GF-D8 (cell line): ENCODE results near the gene PPARD.
A peak's percentile ranks its signal among the peaks of the same experiment; 100 is the strongest.
"Not testable (repeated sequence)": the region's sequence is repeated elsewhere in the genome, so short reads cannot be mapped to it uniquely, and the experiment has no call there.

Experiments
- DNase-seq: peaks from one replicate; lab custom pipeline; 2025; lab: John Stamatoyannopoulos, UW

PPARD gene

DNA sequence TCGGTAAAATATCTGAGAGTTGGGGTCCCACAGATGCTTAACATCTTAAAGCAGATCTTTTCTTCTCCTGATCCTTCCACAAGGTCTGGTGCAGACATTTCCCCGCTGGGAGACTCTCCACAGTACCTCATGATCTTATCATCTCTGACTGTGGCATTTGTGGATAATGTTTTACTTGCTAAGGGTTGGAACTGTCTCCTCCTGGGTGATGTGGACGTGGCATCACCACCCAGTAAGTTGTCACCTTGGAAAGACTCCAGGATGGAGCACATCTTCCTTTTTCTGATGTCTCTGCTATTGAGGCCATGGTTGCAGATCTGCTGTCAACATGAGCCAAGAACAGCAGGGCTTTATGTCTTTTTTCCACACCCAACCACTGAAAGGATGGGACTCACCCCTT, 67.8 kb downstream of the PPARD start:
- DNase-seq, result no peak

DNA sequence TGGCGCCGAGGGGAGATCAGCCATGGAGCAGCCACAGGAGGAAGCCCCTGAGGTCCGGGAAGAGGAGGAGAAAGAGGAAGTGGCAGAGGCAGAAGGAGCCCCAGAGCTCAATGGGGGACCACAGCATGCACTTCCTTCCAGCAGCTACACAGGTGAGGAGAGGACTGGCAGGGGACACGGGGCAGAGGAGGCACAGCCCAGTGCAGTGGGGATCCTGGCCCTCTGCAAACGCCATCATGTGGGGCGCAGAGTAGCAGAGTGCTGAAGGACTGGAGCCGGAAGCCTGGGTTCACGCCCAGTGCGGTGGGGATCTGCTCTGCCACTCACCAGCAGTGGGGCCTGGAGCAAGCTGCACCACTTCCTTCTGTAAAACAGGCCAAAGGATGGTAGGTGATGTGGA, 68.7 kb downstream of the PPARD start:
- peak; percentile 25 for DNase-seq

DNA sequence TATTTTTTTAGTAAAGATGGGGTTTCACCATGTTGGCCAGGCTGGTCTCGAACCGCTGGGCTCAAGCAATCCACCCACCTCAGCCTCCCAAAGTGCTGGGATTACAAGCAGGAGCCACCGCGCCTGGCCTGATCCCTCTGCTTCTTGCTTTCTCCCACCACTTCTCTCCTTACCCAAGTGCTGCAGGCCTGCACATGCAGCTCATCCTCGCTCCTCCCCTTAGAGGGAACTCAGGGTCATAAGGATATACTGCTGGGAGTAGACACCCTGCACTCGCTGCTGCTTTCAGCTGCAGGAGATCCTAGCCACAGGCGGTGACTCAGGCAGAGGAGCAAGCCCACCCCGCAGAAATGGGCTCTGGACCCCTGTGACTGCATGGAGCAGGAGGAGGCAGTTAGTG, 69.7 kb downstream of the PPARD start:
- DNase-seq, result no peak

DNA sequence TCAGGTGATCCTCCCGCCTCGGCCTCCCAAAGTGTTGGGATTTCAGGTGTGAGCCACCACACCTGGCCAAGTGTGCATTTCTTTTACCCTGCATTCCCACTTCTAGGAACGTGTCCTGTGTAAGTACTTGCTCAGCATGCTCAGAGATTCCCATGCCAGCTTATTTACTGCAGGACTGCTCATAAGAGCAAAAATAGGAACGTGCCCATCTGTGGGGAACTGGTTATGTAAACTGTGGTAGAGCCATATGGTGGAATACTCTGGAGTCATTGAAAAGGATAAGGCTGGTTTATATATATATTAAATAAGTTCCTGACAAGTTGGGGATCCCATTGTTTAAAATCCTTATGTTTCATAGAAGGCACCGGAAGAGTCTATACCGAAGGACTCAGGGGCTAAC, 71.6 kb downstream of the PPARD start:
- no peak for DNase-seq

DNA sequence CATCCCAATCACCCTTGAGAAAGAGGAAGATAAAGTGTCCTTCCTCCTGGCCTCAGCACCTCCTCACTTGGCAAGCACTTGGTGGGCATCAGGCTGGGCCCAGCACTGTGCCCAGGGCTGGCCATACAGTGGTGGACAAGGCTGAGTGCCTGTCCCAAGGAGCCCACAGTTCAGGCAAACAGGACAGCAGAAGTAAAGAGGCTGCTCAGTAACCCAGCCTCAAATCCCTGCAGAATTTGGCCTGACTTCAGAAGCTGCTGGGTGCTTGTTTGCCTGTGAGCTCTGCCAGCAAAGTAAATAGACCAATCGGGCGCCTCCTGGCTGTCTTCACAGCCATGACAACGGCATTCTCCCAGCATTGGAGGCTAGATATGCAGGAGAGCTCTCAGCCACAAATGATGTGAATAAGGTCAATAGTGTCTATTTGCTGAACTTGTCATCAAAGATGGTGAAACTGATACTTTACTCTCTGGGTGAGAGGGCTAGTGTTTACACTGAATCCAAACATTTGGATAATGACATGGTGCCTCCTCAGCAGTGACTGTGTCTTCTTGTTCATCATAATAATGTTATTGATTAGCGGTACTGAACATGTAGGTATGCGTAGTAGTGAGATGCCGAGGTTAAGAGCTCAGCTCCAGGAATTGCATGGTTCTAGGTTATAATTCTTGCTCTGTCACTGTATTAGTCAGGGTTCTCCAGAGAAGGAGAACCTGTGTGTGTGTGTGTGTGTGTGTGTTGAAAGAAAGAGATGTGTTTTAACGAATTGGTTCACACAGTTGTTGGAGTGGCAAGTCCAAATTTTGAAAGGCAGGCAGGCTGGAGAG, 72.9 kb downstream of the PPARD start:
- no peak for DNase-seq

DNA sequence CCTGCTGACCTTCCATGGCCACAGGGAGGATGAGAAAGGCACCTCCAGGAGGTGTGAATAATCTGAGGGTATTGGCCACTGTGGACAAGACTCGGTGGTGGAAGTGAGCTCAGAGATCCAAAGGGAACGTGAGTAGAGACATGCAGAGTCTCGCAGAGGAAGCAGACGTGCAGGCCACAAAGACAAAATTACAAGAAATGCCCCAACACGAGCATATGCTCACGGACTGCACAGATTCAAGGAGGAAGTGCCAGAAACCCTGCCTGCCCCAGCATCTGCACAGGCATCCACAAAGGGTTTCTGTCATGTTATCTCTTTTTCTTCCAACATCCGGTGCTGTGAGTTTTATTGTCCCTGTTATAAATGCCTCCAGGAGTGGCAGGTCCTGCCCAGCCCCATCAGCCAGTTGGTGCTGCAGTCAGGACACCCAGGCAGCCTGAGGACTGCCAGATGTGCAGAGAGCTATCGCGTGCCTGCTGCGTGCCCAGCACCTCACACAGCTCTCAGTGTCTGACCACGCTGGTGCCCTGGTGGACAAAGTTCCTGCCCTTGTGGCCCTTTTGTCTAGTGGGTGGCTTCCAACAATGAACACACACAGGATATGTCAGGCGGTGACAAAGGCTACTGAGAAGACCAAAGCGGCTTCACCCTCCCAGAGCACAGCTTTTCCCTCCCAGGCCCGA, 75.8 kb downstream of the PPARD start:
- DNase-seq, result peak; percentile 10

DNA sequence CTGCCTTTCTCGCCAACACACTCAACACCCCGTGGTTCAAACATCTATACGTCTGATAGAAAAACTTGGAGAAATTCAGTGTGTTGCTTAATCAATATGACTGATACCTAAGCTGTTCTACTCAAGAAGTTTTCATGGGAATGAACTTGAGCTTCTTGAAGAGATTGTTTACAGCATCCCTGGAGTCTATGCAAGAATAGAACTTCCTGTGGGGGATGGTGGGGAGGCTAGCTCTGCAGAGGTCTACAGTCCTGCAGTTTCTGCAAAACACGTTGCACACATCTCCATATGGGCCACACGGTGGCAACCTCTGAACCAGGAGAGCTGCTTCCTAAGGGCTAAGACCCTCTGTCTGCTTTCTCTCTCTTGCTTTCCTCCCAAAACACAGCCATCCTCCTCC, 77.1 kb downstream of the PPARD start:
- no peak for DNase-seq

DNA sequence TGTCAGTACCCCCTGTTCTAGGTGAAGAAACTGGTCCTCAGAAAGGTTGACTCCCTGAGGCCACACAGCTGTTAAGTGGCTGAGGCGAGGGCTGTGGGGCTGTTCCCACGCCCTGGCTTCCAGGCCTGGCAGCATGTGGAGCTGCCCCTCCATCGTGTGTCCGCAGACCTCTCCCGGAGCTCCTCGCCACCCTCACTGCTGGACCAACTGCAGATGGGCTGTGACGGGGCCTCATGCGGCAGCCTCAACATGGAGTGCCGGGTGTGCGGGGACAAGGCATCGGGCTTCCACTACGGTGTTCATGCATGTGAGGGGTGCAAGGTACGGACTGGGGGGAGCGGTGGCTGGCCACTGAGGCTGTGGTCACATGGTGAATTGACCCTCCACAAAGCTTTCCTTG, 77.6 kb downstream of the PPARD start:
- no peak for DNase-seq

DNA sequence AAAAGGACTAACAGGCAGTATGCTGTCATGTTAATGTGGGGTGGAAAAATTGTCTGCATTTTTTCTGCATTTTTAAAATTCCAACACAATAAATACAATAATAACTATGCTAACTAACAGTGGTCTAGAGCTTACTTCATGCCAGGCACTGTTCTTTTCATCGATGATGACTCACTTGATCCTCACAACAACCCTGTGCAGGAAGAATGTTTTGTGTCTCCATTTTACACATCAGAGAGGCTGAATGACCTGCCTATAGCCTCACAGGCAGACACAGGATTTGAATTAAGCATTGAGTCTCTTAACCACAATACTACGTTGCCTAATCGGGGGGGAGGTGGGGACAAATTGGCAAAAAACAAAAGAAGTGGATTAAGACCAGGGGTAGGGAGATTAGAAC, 82.9 kb downstream of the PPARD start:
- DNase-seq, result no peak

DNA sequence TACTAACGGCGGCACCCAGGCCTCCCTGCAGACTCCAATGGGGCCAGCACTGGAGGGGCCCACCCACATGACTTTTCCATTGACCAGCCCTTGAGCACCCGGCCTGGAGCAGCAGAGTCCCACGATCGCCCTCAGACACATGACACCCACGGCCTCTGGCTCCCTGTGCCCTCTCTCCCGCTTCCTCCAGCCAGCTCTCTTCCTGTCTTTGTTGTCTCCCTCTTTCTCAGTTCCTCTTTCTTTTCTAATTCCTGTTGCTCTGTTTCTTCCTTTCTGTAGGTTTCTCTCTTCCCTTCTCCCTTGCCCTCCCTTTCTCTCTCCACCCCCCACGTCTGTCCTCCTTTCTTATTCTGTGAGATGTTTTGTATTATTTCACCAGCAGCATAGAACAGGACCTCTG, 83.7 kb downstream of the PPARD start:
- DNase-seq, result no peak

DNA sequence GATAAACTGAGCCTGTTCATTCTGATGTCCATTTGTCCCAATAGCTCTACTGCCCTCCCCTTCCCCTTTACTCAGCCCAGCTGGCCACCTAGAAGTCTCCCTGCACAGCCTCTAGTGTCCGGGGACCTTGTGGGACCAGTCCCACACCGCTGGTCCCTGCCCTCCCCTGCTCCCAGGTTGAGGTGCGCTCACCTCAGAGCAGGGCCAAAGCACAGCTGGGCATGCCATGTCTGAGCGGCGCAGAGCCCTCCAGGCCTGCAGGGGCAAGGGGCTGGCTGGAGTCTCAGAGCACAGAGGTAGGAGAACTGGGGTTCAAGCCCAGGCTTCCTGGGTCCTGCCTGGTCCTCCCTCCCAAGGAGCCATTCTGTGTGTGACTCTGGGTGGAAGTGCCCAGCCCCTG, 85.1 kb downstream of the PPARD start:
- no peak for DNase-seq

DNA sequence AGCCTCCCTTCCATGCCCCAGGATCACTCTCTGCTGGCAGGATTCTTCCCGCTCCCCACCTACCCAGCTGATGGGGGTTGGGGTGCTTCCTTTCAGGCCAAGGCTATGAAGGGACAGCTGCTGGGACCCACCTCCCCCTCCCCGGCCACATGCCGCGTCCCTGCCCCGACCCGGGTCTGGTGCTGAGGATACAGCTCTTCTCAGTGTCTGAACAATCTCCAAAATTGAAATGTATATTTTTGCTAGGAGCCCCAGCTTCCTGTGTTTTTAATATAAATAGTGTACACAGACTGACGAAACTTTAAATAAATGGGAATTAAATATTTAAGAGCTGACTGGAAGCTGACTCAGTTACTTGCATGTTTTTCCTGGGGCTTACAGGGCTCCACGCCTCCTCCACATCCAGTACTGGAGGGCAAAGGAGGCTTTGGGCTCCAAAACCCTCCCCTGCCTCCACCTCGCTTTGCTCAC, 85.5 kb downstream of the PPARD start:
- no peak for DNase-seq

DNA sequence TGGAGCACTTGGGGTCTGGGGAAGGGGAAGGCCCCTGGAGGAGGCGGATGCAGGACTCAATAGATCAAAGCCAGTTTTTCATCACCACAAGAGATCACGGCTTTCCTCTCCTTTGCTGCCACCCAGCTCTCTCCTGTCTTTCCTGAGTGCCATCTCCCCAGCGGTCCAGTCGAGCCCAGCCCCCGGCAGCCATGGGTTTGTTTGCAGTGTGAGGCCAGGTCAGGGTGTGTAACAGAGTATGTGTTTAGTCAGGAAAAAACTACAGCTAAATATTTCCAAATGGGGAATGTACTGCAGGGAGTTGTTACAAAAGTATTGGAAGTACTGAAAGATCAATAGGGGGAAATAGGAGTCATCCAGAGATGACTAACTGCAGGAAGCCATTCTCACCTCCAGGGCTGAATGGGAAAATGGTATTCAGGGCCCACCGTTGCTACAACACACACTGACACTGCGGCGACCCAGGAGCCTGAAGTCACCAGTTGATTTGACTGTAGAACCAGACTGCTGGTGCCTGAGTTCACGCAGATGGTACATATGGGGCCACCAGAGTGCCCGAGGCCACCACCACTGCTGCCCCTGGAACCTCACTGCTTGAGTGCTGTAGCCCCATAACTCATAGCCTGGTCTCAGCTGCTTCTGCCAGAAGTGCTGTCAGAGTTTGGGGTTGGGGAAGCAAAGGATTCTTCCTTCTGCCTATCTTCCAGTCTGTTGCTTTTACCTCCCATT, 86.2 kb downstream of the PPARD start:
- DNase-seq, result no peak

DNA sequence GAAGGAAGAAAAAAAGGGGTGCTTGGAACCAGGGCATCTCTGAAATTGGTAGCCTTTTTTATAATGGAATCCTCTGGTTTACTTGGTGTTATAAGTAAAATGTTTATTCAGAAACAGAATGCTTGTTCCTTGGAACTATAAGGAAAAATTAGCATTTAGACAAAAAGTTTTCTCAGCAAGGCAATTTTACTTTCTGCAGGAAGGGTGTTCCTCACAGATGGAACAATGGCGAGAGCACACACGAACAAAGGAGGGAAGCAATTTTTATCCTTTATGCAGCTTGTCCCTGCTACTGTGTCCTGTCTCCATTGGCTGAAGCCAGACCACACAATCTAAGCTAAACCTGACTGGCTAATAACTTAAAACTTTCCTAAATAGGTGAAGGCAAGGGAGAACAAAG, 87.1 kb downstream of the PPARD start:
- DNase-seq, result no peak

DNA sequence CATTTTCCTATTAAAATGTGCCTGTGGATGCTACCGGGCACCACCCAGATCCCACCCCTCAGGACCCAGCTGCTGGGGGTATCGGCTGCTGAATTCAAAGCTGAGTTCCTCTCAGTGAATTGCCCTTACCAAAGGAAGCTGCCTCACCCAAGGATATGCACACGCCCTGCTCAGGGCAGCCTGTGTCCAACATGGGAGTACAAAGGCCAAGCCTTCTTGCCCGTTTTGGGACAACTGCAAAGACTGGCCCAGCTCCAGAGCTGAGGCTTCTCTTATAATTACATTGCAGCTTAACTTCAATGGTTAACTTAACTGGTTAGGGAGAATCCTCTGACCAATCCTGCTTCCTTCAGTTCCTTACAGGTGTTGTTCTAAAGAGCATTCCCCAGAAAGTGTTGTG, 89.9 kb downstream of the PPARD start:
- DNase-seq, result no peak

DNA sequence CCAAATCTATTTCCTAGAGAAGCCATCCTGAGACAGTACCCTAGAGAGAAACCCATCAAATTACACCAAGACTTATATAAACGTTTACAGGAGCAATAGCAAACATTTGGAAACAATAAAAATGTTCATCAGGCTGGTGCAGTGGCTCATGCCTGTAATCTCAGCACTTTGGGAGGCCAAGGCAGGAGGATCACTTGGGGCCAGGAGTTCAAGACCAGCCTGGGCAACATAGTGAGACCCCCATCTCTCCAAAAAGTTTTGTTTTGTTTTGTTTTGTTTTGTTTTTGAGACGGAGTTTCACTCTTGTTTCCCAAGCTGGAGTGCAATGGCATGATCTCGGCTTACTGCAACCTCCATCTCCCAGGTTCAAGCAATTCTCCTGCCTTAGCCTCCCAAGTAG, 90.3 kb downstream of the PPARD start:
- not testable (repeated sequence) for DNase-seq

DNA sequence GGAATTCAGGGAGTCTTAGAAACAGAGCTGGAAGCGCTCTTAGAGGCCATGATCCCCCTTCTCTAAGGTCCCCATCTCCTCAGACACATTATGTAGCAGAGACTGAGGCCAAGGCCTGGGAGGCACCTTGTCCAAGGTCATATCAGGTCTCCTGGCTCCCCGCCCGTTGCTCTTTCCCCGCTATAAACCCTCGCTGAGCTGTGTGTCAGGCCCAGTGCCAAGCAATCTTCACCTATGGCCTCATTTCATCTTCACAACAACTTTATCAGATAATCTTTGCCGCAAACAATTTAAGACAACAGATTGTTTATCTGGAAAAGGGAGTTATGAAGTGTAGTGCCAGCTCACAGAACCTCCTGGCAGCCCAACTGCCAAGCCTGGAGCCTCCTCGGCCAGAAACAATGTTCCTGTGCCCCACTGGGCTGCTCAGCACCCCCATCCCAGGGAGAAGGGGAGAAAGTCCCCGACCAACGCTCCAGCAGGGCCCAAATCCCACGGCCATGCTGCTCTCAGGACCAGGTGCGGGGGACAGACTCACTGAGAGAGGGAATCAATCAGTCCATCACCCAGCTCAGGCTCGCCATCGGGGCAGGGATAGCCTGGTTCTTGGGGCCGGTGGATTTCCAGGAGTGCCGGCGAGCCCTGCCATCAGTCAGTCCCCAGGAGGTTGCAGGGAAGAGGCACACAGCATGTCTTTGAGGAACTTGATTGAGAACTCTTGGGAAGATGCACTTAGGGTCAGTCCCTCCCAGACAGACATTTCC, 92.9 kb downstream of the PPARD start:
- no peak for DNase-seq

DNA sequence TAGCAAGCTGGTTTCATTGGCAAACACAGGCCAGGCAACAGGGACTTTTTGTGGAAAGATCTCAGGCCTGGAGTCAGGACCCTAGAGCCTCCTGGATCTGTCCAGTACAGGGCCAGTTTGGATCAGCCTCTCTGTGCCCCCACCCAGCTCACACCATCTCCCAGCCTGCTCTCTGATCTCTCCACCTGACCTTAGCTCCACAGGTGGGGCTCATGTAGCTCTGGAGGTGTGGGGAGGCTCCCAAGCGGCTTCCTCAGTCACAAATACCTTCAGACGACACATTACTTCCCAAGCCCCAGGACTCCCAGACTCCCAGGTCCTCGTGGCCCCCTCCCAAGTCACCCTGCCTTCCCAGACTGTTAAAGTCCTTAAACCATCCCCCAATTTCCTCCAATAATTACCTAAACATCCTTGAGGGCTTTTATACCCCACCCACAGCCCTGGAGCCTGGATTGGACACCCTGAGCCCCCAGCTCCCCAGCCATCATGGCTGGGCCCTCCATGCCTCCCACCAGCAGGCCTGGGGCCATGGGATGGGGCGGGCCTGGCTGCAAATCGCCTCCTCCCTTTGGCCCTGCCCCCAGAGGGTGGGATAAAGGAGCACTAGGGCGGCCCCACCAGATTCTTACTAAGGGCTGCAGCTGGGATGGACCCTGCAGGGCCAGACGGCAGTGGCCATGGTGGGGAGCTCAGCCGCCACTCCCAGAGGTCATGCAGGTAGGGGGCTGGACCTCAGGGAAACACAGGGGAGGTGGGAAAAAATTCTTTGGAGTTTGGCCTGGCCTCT, 93.9 kb downstream of the PPARD start:
- DNase-seq, result no peak

DNA sequence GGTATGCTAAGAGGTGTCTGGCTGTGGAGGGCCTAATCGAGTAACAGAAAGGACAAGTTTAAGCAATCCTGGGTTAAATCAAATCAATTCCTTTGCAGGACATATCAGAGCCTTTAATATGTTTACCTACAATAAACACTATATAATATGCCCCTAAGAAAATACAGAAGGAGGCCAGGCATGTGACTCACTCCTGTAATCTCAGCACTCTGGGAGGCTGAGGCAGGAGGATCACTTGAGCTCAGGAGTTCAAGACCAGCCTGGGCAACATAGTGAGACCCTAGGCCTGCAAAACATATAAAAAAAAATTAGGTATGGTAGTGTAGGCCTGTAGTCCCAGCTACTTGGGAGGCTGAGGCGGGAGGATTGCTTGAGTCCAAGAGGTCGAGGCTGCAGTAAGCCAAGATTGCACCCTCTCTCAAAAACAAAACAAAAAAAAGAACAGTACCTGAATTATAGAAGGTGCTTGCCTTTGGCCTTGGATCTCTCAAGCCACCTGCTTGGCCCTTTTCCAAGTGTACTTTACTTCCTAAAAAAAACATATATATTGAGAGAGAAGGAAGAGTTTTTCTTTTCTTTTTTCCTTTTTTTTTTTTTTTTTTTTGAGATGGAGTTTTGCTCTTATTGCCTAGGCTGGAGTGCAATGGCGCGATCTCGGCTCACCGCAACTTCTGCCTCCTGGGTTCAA, 96.2 kb downstream of the PPARD start:
- DNase-seq, result not testable (repeated sequence)

DNA sequence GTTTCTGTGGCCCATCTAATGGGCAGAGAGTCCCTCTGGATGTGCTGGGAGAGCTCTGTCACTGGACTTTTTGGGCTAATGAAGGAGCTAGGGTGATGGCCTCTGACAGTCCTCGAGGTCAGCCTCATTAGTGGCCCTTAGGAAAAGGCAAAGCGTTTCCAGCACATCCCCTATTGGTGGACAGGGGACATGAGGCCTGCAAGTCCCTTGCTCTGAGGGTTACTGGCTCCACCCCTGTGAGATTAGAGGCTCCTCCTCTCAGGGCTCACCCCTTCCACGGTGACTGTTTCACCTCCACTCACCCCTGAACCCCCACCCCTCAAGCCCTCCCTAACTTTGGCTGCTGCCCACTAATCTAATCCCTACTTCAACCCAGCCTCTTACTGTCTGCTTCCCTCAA, 97.0 kb downstream of the PPARD start:
- DNase-seq, result no peak

DNA sequence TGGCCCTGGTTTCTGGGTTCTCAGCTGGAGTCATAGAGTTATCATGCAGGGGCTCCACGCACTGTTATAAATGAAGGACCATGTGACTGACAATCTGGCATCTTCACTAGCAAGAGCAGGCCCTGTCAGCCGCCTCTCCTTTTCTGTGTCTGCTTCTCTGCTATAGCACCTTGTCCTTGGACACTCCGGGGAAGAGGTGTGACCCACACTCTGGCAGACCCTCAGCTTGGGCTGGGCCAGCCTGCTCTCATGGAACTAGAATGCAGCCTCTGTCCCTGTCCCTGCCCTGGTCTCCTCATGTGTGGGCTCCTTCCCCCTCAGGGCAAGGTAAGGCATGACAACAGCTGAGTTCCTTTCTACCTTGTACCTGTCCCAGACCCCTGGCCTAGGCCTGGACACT, 98.8 kb downstream of the PPARD start:
- no peak for DNase-seq
